ELR (cell line): ENCODE measurements around the gene NCL.
"Not testable (repeated sequence)": the region's sequence is repeated elsewhere in the genome, so short reads cannot be mapped to it uniquely, and the experiment has no call there.

Source experiments
- DNase-seq: peaks from one replicate; pipeline ENCODE4 v3.0.0-alpha.2; 2015; ENCODE audit warnings: low read depth

NCL gene

GRCh38 chr2:231405601-231406367 lies 58.5 kb downstream of the NCL start:
- peak; percentile 63 for DNase-seq

DNA sequence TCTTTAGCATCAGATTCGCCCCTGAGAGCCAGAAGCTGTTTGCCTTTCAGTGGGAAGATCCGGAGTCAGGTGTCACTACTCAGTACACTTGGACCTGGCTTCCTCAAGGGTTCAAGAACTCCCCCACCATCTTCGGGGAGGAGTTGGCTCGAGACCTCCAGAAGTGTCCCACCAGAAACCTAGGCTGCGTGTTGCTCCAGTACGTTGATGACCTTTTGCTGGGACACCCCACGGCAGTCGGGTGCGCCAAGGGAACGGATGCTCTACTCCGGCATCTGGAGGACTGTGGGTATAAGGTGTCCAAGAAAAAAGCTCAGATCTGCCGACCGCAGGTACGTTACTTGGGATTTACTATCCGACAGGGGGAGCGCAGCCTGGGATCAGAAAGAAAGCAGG lies 60.1 kb downstream of the NCL start:
- not testable (repeated sequence) for DNase-seq
